ENCODE measurements around the gene RGPD3.

RGPD3 gene

GRCh38 chr2:106342831-106343251 lies 125.4 kb downstream of the RGPD3 start:
- DNase-seq (ENCODE audit: low read depth), result no peak

GRCh38 chr2:106341666-106342065 lies 126.5 kb downstream of the RGPD3 start:
- no peak for DNase-seq (ENCODE audit: low read depth)
